Right cardiac atrium (tissue), 5 donors: ENCODE results near the gene STYXL1. TPM values are rescaled to one million over a fixed set of nuclear protein-coding genes. Genes with fewer than 3 reads are reported as not detected.
"Not testable (repeated sequence)": the region's sequence is repeated elsewhere in the genome, so short reads cannot be mapped to it uniquely, and the experiment has no call there.

Experiments used
- ATAC-seq, 2 donors: fragments of 200-7000 bp; cut with Tn5 transposase; one replicate each; pipeline versions ENCODE4 v1.8.0 to v1.9.1; 2020; ENCODE audit warnings: moderate library complexity in 2 of 2, mild to moderate bottlenecking in 1 of 2
- DNase-seq, 3 donors: peaks; one replicate each; pipeline ENCODE4 v3.0.0-alpha.2; 2020
- H3K27ac ChIP-seq: one replicate; pipeline ENCODE4 v1.5.1; 2013; ENCODE audit warnings: mild to moderate bottlenecking, low read length, control low read depth, moderate library complexity
- H3K27me3 ChIP-seq: one replicate; pipeline ENCODE4 v1.6.1; 2013; ENCODE audit not compliant: control insufficient read depth, insufficient read depth
- H3K4me1 ChIP-seq: one replicate; pipeline ENCODE4 v1.6.1; 2013; ENCODE audit warnings: low read length; ENCODE audit not compliant: control insufficient read depth, insufficient read depth
- H3K4me3 ChIP-seq: one replicate; pipeline ENCODE4 v1.5.1; 2013; ENCODE audit warnings: low read length, control low read depth
- H3K9me3 ChIP-seq: one replicate; pipeline ENCODE4 v1.6.1; 2013; ENCODE audit warnings: low read length; ENCODE audit not compliant: control insufficient read depth
- WGBS: extraction: QIAGEN DNeasy Blood & Tissue Kit; methylation state at CpG from one replicate; pipeline ENCODE4 v1.1.7; 2013; 5-methylcytosine and 5-hydroxymethylcytosine counted together
- intact Hi-C, 4 donors: fragments of 100-400 bp; cut with DNase I; formaldehyde crosslinking; loops; one replicate each; pipeline versions ENCODE4 v1.11.0 to v1.14.0; 2022 to 2023
- polyA plus RNA-seq: library from polyadenylated mRNA; stranded (reverse); fragments of 200-250 nt; gene quantifications from one replicate; pipeline ENCODE4 v1.2.3, GENCODE V29; 2013
- total RNA-seq, 4 donors: library from RNA; stranded (reverse); fragmentation: NEBNext Ultra II Directional; extraction: Animal tissue kit (Norgen Biotek cat#: 25700); gene quantifications; one replicate each; pipeline ENCODE4 v1.2.1, GENCODE V29; 2021
- donor health status: healthy with polysubstance abuse.
- donor health status: DM: no; HTN: yes; CAD: no.
- donor health status: DM: no; HTN: no; CAD: no.
- donor health status: DM: no; HTN: yes; CAD: no; lungs with severe emphysema.
- donor health status: DM: yes; HTN: yes; CAD: no.

The STYXL1 gene
- total and polyA plus RNA-seq, 5 donors, result 10.2 to 43.7 (median 26.8) TPM

- ATAC-seq, intact Hi-C loops, H3K27ac ChIP-seq, DNase-seq, H3K9me3 ChIP-seq, H3K4me1 ChIP-seq, H3K4me3 ChIP-seq, H3K27me3 ChIP-seq: not testable (repeated sequence)
- 97% methylated on average over 7 of the region's 7 CpGs for WGBS
Observed at GRCh38 chr7:76029682-76030081, 18.1 kb downstream of the STYXL1 start.

GRCh38 chr7:76023002-76023401 is 24.8 kb downstream of the STYXL1 start:
- 44% methylated on average over 4 of the region's 4 CpGs for WGBS
- Histone ChIP-seq H3K4me1 (no peaks in the 10 kb centered on the region), H3K27ac (no peak overlapping the region), H3K9me3 (no peaks in the 10 kb centered on the region), H3K4me3 (no peak overlapping the region), H3K27me3 (no peaks in the 10 kb centered on the region)
- intact Hi-C loops, result no loop called here
- ATAC-seq, result peak; percentile 66 to 72
- DNase-seq, result no peak

- Histone ChIP-seq H3K4me1 (no peaks in the 10 kb centered on the region), H3K27ac (no peak overlapping the region), H3K27me3 (no peaks in the 10 kb centered on the region), H3K9me3 (no peaks in the 10 kb centered on the region), H3K4me3 (no peak overlapping the region)
- ATAC-seq, result no peak
- intact Hi-C loops, result no loop called here
- DNase-seq, result no peak
- WGBS, result 92% methylated on average over 7 of the region's 7 CpGs
Observed at GRCh38 chr7:76022026-76022780, 25.6 kb downstream of the STYXL1 start.

GRCh38 chr7:76020031-76020714 is 27.6 kb downstream of the STYXL1 start:
- 42% methylated on average over 6 of the region's 6 CpGs for WGBS
- Histone ChIP-seq H3K27ac (no peak overlapping the region), H3K4me1 (no peaks in the 10 kb centered on the region), H3K9me3 (no peaks in the 10 kb centered on the region), H3K27me3 (no peaks in the 10 kb centered on the region), H3K4me3 (no peak overlapping the region)
- intact Hi-C loops, result loop anchor here in 1 of 4 donors (1.0 kb wide), 1 partner anchor 154 kb away; no protein-coding TSS in a partner anchor
- ATAC-seq (peak; percentile 74 to 78), DNase-seq (peak; percentile 79 to 90 (median 90))

GRCh38 chr7:76018520-76018919 is 29.3 kb downstream of the STYXL1 start:
- H3K9me3 ChIP-seq, H3K27me3 ChIP-seq, DNase-seq, H3K4me3 ChIP-seq, H3K27ac ChIP-seq, H3K4me1 ChIP-seq, ATAC-seq: not testable (repeated sequence)
- WGBS, result 98% methylated on average over 4 of the region's 4 CpGs
- intact Hi-C loops, result loop anchor here in 2 of 4 donors (5.0 kb wide), 1 partner anchor 151 kb away; no protein-coding TSS in a partner anchor

GRCh38 chr7:76016191-76016947 is 31.4 kb downstream of the STYXL1 start:
- Histone ChIP-seq H3K4me3 (no peak overlapping the region), H3K27me3 (no peaks in the 10 kb centered on the region), H3K9me3 (no peaks in the 10 kb centered on the region), H3K27ac (no peak overlapping the region), H3K4me1 (no peaks in the 10 kb centered on the region)
- intact Hi-C loops, result loop anchor here in 3 of 4 donors (2.0 to 5.0 kb wide), 2 partner anchors 149 to 150 kb away; no protein-coding TSS in a partner anchor
- DNase-seq (no peak), ATAC-seq (no peak)
- 86% methylated on average over 13 of the region's 13 CpGs for WGBS

GRCh38 chr7:76011442-76011861 is 36.3 kb downstream of the STYXL1 start:
- DNase-seq (peak; percentile 78 to 91 (median 84)), ATAC-seq (peak; percentile 93 to 97)
- Histone ChIP-seq H3K9me3 (no peaks in the 10 kb centered on the region), H3K4me3 (no peak overlapping the region), H3K4me1 (no peaks in the 10 kb centered on the region), H3K27ac (no peak overlapping the region), H3K27me3 (no peaks in the 10 kb centered on the region)
- intact Hi-C loops, result no loop called here
- 23% methylated on average over 8 of the region's 8 CpGs for WGBS

GRCh38 chr7:76009672-76010600 is 37.9 kb downstream of the STYXL1 start:
- Histone ChIP-seq H3K4me1 (no peaks in the 10 kb centered on the region), H3K9me3 (no peaks in the 10 kb centered on the region), H3K4me3 (no peak overlapping the region), H3K27me3 (no peaks in the 10 kb centered on the region), H3K27ac (no peak overlapping the region)
- DNase-seq (peak in 1 of 3 donors; percentile 26), ATAC-seq (no peak)
- intact Hi-C loops, result no loop called here
- 73% methylated on average over 11 of the region's 11 CpGs for WGBS

- Histone ChIP-seq H3K27me3 (no peaks in the 10 kb centered on the region), H3K9me3 (no peaks in the 10 kb centered on the region), H3K4me3 (no peak overlapping the region), H3K27ac (no peak overlapping the region), H3K4me1 (no peaks in the 10 kb centered on the region)
- 78% methylated on average over 8 of the region's 8 CpGs for WGBS
- DNase-seq (peak in 1 of 3 donors; percentile 5), ATAC-seq (no peak)
- intact Hi-C loops, result no loop called here
Observed at GRCh38 chr7:76008156-76008687, 39.6 kb downstream of the STYXL1 start.

GRCh38 chr7:76005004-76005403 is 42.8 kb downstream of the STYXL1 start:
- ATAC-seq, DNase-seq, H3K27ac ChIP-seq, H3K4me1 ChIP-seq, H3K27me3 ChIP-seq, H3K9me3 ChIP-seq, H3K4me3 ChIP-seq, intact Hi-C loops: not testable (repeated sequence)
- WGBS, result 96% methylated on average over 4 of the region's 4 CpGs
